Mesenchymal stem cell (in vitro differentiated cells and primary cell): Measurements from ENCODE around the gene CYP1A2.

Experiments
- DNase-seq: peaks from one replicate; pipeline ENCODE4 v3.0.0-alpha.2; 2013
- H2AFZ ChIP-seq: one replicate; pipeline ENCODE4 v1.6.1; 2013; ENCODE audit warnings: low read depth, mild to moderate bottlenecking, control low read depth, inconsistent platforms, low read length, moderate library complexity
- H2AK5ac ChIP-seq: 2 replicates; pipeline ENCODE4 v1.6.1; 2013; ENCODE audit warnings: low read length, moderate library complexity, mild to moderate bottlenecking, inconsistent platforms; ENCODE audit not compliant: severe bottlenecking
- H2BK120ac ChIP-seq: one replicate; pipeline ENCODE4 v1.6.1; 2013; ENCODE audit warnings: low read depth, mild to moderate bottlenecking, inconsistent platforms, low read length, moderate library complexity
- H2BK12ac ChIP-seq, 2 experiments: one replicate each; pipeline ENCODE4 v1.6.1; 2013; ENCODE audit warnings: inconsistent platforms in 2 of 2, low read length in 2 of 2, mild to moderate bottlenecking in 2 of 2, moderate library complexity in 2 of 2, control low read depth in 1 of 2
- H2BK15ac ChIP-seq: one replicate; pipeline ENCODE4 v1.6.1; 2013; ENCODE audit warnings: mild to moderate bottlenecking, low read depth, inconsistent platforms; ENCODE audit not compliant: poor library complexity, severe bottlenecking
- H2BK5ac ChIP-seq: 2 replicates; pipeline ENCODE4 v1.6.1; 2013; ENCODE audit warnings: low read depth, mild to moderate bottlenecking, low read length, control low read depth, inconsistent platforms; ENCODE audit not compliant: poor library complexity, severe bottlenecking
- H3K14ac ChIP-seq, 2 experiments: one replicate each; pipeline ENCODE4 v1.6.1; 2013; ENCODE audit warnings: inconsistent platforms in 2 of 2, low read length in 2 of 2, control low read depth in 1 of 2, mild to moderate bottlenecking in 1 of 2, moderate library complexity in 1 of 2
- H3K18ac ChIP-seq, 2 experiments: one replicate each; pipeline ENCODE4 v1.6.1; 2013; ENCODE audit warnings: inconsistent platforms in 2 of 2, low read length in 2 of 2, control low read depth in 1 of 2, low read depth in 1 of 2, mild to moderate bottlenecking in 1 of 2
- H3K23ac ChIP-seq, 2 experiments: one replicate each; pipeline ENCODE4 v1.6.1; 2013; ENCODE audit warnings: inconsistent platforms in 2 of 2, low read length in 2 of 2, mild to moderate bottlenecking in 2 of 2, moderate library complexity in 2 of 2, control low read depth in 1 of 2
- H3K27ac ChIP-seq: 2 replicates; pipeline ENCODE4 v1.5.1; 2013; ENCODE audit warnings: mild to moderate bottlenecking, moderate library complexity, low read length, control low read depth, inconsistent platforms; ENCODE audit not compliant: poor library complexity, severe bottlenecking
- H3K27me3 ChIP-seq, 2 experiments: 2 replicates each; pipeline versions ENCODE4 v1.6.1 to v1.7.0; 2013; ENCODE audit warnings: low read length in 2 of 2, mild to moderate bottlenecking in 2 of 2, moderate library complexity in 2 of 2, control low read depth in 1 of 2, inconsistent platforms in 1 of 2; ENCODE audit not compliant: control insufficient read depth in 1 of 2, insufficient read depth in 1 of 2
- H3K36me3 ChIP-seq, 2 experiments: 2 replicates each; pipeline versions ENCODE4 v1.6.1 to v1.7.0; 2013; ENCODE audit warnings: low read length in 2 of 2, control low read depth in 1 of 2, inconsistent platforms in 1 of 2, low read depth in 1 of 2, mild to moderate bottlenecking in 1 of 2; ENCODE audit not compliant: insufficient read depth in 2 of 2, control insufficient read depth in 1 of 2
- H3K4ac ChIP-seq, 2 experiments: one replicate each; pipeline ENCODE4 v1.6.1; 2013; ENCODE audit warnings: inconsistent platforms in 2 of 2, low read length in 2 of 2, mild to moderate bottlenecking in 2 of 2, moderate library complexity in 2 of 2, control low read depth in 1 of 2, low read depth in 1 of 2
- H3K4me1 ChIP-seq: 2 replicates; pipeline ENCODE4 v1.6.1; 2013; ENCODE audit warnings: low read depth, low read length, control low read depth; ENCODE audit not compliant: control insufficient read depth, insufficient read depth
- H3K4me2 ChIP-seq: 2 replicates; pipeline ENCODE4 v1.6.1; 2013; ENCODE audit warnings: low read length, mild to moderate bottlenecking, inconsistent platforms; ENCODE audit not compliant: poor library complexity, severe bottlenecking
- H3K4me3 ChIP-seq, 2 experiments: 2 replicates each; pipeline versions ENCODE4 v1.5.1 to v1.7.0; 2013; ENCODE audit warnings: low read length in 2 of 2, mild to moderate bottlenecking in 2 of 2, control low read depth in 1 of 2, low read depth in 1 of 2; ENCODE audit not compliant: insufficient read depth in 1 of 2
- H3K79me1 ChIP-seq: replicated peaks from 2 replicates; pipeline ENCODE4 v1.6.1; 2013; ENCODE audit warnings: mild to moderate bottlenecking, control low read depth, low read length, inconsistent platforms; ENCODE audit not compliant: poor library complexity, severe bottlenecking
- H3K9ac ChIP-seq: 2 replicates; pipeline ENCODE4 v1.7.0; 2013; ENCODE audit warnings: mild to moderate bottlenecking, low read length, moderate library complexity
- H3K9me3 ChIP-seq: 2 replicates; pipeline ENCODE4 v1.7.0; 2013; ENCODE audit warnings: mild to moderate bottlenecking, low read length; ENCODE audit not compliant: control insufficient read depth
- H4K8ac ChIP-seq: one replicate; pipeline ENCODE4 v1.6.1; 2013; ENCODE audit warnings: inconsistent platforms, mild to moderate bottlenecking, low read length, moderate library complexity
- H4K91ac ChIP-seq: one replicate; pipeline ENCODE4 v1.6.1; 2013; ENCODE audit warnings: mild to moderate bottlenecking, low read length, inconsistent platforms
- WGBS: methylation state at CpG from one replicate; pipeline ENCODE4 v1.1.7; 2013; ENCODE audit warnings: mixed read lengths; 5-methylcytosine and 5-hydroxymethylcytosine counted together

Gene CYP1A2

GRCh38 chr15:74749832-74750231 is 1.2 kb downstream of the CYP1A2 start:
- Histone ChIP-seq H3K36me3 (no peaks in the 10 kb centered on the region), H3K18ac (no peak overlapping the region), H3K9ac (no peak overlapping the region), H3K4me1 (peaks cover 3% of the 10 kb centered on the region), H3K4me2 (no peak overlapping the region), H3K27me3 (peaks cover 14 to 44% of the 10 kb centered on the region in 2 experiments), H3K27ac (no peak overlapping the region), H2BK5ac (no peak overlapping the region), H3K4me3 (no peak overlapping the region), H2AK5ac (no peak overlapping the region), H2BK12ac (no peak overlapping the region), H2BK15ac (no peak overlapping the region), H3K23ac (no peak overlapping the region), H3K9me3 (no peaks in the 10 kb centered on the region), H3K14ac (no peak overlapping the region), H3K4ac (no peak overlapping the region), H3K79me1 (no peaks in the 10 kb centered on the region), H2BK120ac (no peak overlapping the region), H4K91ac (no peak overlapping the region), H2AFZ (no peak overlapping the region), H4K8ac (no peak overlapping the region)
- 89% methylated on average over 20 of the region's 20 CpGs for WGBS
- DNase-seq: no peak

DNA sequence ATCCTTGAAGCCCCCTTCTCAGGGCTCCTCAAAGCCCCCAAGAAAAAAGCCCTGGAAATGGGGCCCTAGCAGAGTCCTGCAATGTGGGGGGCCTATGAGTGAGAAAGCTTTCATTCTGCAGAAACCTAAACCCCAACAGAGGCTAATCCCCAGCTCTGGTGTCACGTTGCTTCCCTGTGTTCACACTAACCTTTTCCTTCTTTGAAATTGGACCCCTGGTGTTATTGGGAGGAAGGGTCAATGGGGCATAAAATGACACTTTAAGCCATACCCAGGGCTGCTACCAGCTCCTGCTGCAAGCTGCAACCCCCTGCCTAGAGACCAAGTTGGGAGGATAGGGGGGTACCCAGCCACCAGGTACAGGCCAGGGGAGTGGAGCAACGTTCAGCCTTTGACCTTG is 2.1 kb downstream of the CYP1A2 start:
- no peak overlapping the region for H2BK12ac ChIP-seq
- H3K9ac ChIP-seq: no peak overlapping the region
- peaks cover 3% of the 10 kb centered on the region for H3K4me1 ChIP-seq
- no peak overlapping the region for H3K27ac ChIP-seq
- peaks cover 14 to 45% of the 10 kb centered on the region in 2 experiments for H3K27me3 ChIP-seq
- H4K91ac ChIP-seq: no peak overlapping the region
- no peak overlapping the region for H3K4me2 ChIP-seq
- no peak overlapping the region for H2AFZ ChIP-seq
- no peaks in the 10 kb centered on the region for H3K79me1 ChIP-seq
- no peak overlapping the region for H3K14ac ChIP-seq
- no peak overlapping the region for H3K4ac ChIP-seq
- H3K36me3 ChIP-seq: no peaks in the 10 kb centered on the region
- H2BK15ac ChIP-seq: no peak overlapping the region
- no peak overlapping the region for H3K23ac ChIP-seq
- no peak overlapping the region for H2BK120ac ChIP-seq
- no peak overlapping the region for H3K4me3 ChIP-seq
- H2AK5ac ChIP-seq: no peak overlapping the region
- H2BK5ac ChIP-seq: no peak overlapping the region
- no peak overlapping the region for H4K8ac ChIP-seq
- no peak overlapping the region for H3K18ac ChIP-seq
- no peak for DNase-seq
- H3K9me3 ChIP-seq: no peaks in the 10 kb centered on the region
- WGBS: 24% methylated on average over 2 of the region's 2 CpGs

- Histone ChIP-seq H3K27ac (no peak overlapping the region), H3K14ac (no peak overlapping the region), H3K18ac (no peak overlapping the region), H3K36me3 (no peaks in the 10 kb centered on the region), H2BK15ac (no peak overlapping the region), H3K9ac (no peak overlapping the region), H2AFZ (no peak overlapping the region), H2AK5ac (no peak overlapping the region), H3K4ac (no peak overlapping the region), H4K8ac (no peak overlapping the region), H3K9me3 (no peaks in the 10 kb centered on the region), H3K4me2 (no peak overlapping the region), H3K79me1 (no peaks in the 10 kb centered on the region), H2BK12ac (no peak overlapping the region), H3K23ac (no peak overlapping the region), H2BK120ac (no peak overlapping the region), H3K4me1 (peaks cover 3% of the 10 kb centered on the region), H3K27me3 (peaks cover 14 to 51% of the 10 kb centered on the region in 2 experiments), H2BK5ac (no peak overlapping the region), H3K4me3 (no peak overlapping the region), H4K91ac (no peak overlapping the region)
- 79% methylated on average over 8 of the region's 8 CpGs for WGBS
- DNase-seq: no peak
Measured at GRCh38 chr15:74752011-74752410, 3.4 kb downstream of the CYP1A2 start.

GRCh38 chr15:74752531-74752930 is 3.9 kb downstream of the CYP1A2 start:
- no peak overlapping the region for H2AFZ ChIP-seq
- H2AK5ac ChIP-seq: no peak overlapping the region
- no peak overlapping the region for H4K8ac ChIP-seq
- H2BK15ac ChIP-seq: no peak overlapping the region
- no peak overlapping the region for H3K18ac ChIP-seq
- no peak overlapping the region for H3K9ac ChIP-seq
- H3K27me3 ChIP-seq: peaks cover 14 to 51% of the 10 kb centered on the region in 2 experiments
- H3K4me3 ChIP-seq: no peak overlapping the region
- no peak overlapping the region for H3K23ac ChIP-seq
- no peak overlapping the region for H3K4ac ChIP-seq
- H3K4me2 ChIP-seq: no peak overlapping the region
- 53% methylated on average over 4 of the region's 5 CpGs for WGBS
- no peak overlapping the region for H3K27ac ChIP-seq
- no peak for DNase-seq
- H3K36me3 ChIP-seq: no peaks in the 10 kb centered on the region
- no peak overlapping the region for H2BK12ac ChIP-seq
- peaks cover 3% of the 10 kb centered on the region for H3K4me1 ChIP-seq
- no peaks in the 10 kb centered on the region for H3K79me1 ChIP-seq
- no peak overlapping the region for H4K91ac ChIP-seq
- no peak overlapping the region for H3K14ac ChIP-seq
- H3K9me3 ChIP-seq: no peaks in the 10 kb centered on the region
- no peak overlapping the region for H2BK120ac ChIP-seq
- no peak overlapping the region for H2BK5ac ChIP-seq
